GM19193 (cell line): ENCODE results near the gene TMEM51.

Experiments
- POLR2A ChIP-seq: IDR thresholded peaks from 4 replicates; pipeline ENCODE4 v1.6.1; 2011; ENCODE audit not compliant: insufficient read depth, insufficient read length; ENCODE audit errors: extremely low read depth

TMEM51 gene

GRCh38 chr1:15120251-15120945 is 33.1 kb upstream of the TMEM51 start:
- TF ChIP-seq POLR2A = no peak

GRCh38 chr1:15122331-15122730 is 31.2 kb upstream of the TMEM51 start:
- TF ChIP-seq POLR2A = no peak

GRCh38 chr1:15123270-15123669 is 30.3 kb upstream of the TMEM51 start:
- no peak for TF ChIP-seq POLR2A

GRCh38 chr1:15123925-15124324 is 29.6 kb upstream of the TMEM51 start:
- TF ChIP-seq POLR2A = no peak

- TF ChIP-seq POLR2A = no peak
Measured at GRCh38 chr1:15124362-15125100, 29.0 kb upstream of the TMEM51 start.

- no peak for TF ChIP-seq POLR2A
Measured at GRCh38 chr1:15125101-15125745, 28.3 kb upstream of the TMEM51 start.

- no peak for TF ChIP-seq POLR2A
Measured at GRCh38 chr1:15128077-15128476, 25.5 kb upstream of the TMEM51 start.

GRCh38 chr1:15128520-15129313 is 24.8 kb upstream of the TMEM51 start:
- TF ChIP-seq POLR2A = no peak

- TF ChIP-seq POLR2A = no peak
Measured at GRCh38 chr1:15129944-15130343, 23.6 kb upstream of the TMEM51 start.

GRCh38 chr1:15130607-15131006 is 22.9 kb upstream of the TMEM51 start:
- no peak for TF ChIP-seq POLR2A

- TF ChIP-seq POLR2A = no peak
Measured at GRCh38 chr1:15132965-15133364, 20.6 kb upstream of the TMEM51 start.

- TF ChIP-seq POLR2A = no peak
Measured at GRCh38 chr1:15134285-15134684, 19.3 kb upstream of the TMEM51 start.

GRCh38 chr1:15137809-15138208 is 15.7 kb upstream of the TMEM51 start:
- no peak for TF ChIP-seq POLR2A

GRCh38 chr1:15139654-15140350 is 13.7 kb upstream of the TMEM51 start:
- no peak for TF ChIP-seq POLR2A
